HG02885 (cell line): ENCODE data around the gene TMEM89.

ENCODE experiments used
- ATAC-seq: cut with Tn5 transposase; IDR thresholded peaks from one replicate; pipeline ENCODE4 v1.9.1; 2021; ENCODE audit warnings: mild to moderate bottlenecking; ENCODE audit not compliant: unreplicated experiment, poor library complexity

The TMEM89 gene

DNA sequence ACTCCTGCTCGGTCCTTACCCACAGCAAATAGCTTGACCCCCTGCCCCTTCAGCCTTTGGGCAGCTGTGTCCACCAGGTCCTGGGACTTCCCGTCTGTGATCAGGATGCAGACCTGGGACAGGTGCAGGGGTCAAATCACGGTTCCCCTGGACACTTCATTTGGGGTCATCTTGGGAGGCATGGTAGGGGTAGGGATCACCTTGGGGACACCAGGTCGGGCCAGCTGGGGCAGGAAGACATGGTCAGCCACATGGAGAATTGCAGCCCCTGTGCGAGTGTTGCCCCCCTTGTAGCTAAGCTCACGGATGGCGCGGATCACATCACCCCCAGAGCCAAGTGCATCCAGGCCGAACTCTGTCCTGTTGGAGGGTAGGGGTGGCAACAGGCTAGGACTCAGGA, 28.2 kb downstream of the TMEM89 start:
- ATAC-seq: no peak

- ATAC-seq: no peak
These were observed 29.0 kb downstream of the TMEM89 start for GRCh38 chr3:48592519-48593087.

GRCh38 chr3:48591886-48592518, 29.6 kb downstream of the TMEM89 start:
- ATAC-seq: no peak

GRCh38 chr3:48591436-48591835, 30.1 kb downstream of the TMEM89 start:
- no peak for ATAC-seq

DNA sequence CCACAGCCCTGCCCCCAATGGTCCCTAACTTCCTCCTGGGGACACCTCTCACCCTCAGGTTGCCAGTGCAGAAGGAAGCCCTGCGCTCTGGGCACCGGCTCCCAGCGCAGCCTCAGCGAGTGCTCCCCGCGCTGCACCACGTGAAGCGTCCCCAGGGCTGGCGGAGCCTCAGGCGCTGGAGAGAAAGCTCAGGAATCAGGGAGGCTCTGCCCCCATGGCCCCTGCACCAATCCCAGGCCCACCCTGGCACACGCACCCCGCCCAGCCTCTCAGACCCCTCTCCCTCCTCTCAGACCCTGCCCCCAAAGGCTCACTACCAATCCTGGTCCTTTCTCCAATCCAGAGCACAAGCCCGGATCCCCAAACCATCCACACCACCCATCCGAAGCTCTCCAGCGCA, 33.3 kb downstream of the TMEM89 start:
- no peak for ATAC-seq

DNA sequence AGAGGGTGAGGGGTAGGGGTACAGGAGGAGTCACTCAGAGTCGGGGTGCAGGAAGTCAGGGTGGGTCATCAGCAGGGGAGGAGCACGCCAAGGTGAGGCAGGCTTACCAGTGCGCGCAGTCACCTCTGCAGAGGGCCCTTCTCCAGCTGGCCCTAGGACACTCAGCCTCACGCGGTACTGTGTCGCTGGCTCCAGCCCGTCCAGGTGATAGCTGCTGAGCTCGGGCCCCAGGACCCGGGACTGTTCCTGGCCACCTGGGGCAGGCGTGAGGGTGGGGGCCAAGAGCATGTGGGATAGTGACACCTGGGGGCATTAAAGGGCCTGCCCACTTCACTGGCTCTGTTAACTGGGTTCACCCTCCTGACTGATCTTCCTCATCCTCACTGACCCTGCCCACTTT, 33.9 kb downstream of the TMEM89 start:
- no peak for ATAC-seq

DNA sequence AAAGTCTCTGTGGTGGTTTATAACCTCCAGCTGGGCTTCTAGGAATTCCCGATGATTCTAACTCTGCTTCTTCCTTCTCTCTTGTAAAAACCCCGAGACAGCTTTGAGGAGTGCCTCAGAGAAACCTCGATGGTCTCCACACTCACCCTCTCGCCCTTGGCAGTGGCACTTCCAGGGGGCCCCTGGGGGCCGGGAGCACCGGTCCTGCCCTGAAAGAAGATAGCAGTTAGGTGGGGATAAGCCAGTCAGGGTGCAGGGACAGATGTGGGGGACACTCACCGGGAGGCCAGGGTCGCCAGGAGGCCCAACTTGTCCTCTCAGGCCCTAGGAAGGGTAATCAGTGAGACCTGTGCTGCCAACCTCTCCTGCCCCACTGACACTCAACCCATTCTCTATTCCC, 36.2 kb downstream of the TMEM89 start:
- ATAC-seq: no peak

GRCh38 chr3:48584836-48585235, 36.7 kb downstream of the TMEM89 start:
- no peak for ATAC-seq

- ATAC-seq: no peak
These were observed 39.7 kb downstream of the TMEM89 start for GRCh38 chr3:48581621-48582481.

DNA sequence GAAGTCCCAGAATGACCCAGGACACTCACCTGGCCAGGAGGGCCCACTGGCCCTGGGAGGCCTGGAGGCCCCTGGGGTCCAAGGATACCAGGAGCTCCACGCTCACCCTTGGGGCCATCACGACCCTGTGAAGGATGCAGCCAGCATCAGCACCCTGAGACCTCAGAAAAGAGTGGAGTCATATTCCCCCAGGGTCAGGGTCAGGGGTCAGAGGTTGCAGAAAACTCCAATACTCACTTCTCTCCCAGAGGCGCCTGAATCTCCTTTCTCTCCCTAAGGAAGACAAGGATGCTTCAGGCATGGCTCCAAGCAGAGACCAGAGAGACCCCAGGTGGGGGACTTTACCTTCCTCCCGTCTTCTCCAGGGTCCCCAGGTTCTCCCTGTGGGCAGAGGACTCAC, 44.9 kb downstream of the TMEM89 start:
- no peak for ATAC-seq

- no peak for ATAC-seq
These were observed 46.2 kb downstream of the TMEM89 start for GRCh38 chr3:48575366-48575765.

GRCh38 chr3:48573973-48574585, 47.5 kb downstream of the TMEM89 start:
- no peak for ATAC-seq

DNA sequence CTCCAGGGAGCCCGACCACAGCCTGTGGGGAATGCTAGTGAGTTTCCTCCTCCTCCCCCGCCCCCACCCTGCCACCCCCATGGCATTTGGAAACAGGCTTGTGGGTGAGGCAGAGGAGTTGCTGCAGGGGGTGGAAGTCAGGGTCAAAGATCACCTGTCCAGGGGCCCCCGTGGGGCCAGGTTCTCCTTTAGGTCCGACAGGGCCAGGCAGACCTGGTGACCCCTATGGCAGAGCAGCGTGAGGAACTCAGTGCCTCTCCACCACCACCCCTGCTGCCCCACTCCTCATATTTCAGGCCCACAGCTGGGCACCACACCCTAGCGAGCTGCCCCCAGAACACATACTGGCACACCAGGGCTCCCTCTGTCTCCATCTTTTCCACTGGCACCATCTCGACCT, 49.1 kb downstream of the TMEM89 start:
- no peak for ATAC-seq

DNA sequence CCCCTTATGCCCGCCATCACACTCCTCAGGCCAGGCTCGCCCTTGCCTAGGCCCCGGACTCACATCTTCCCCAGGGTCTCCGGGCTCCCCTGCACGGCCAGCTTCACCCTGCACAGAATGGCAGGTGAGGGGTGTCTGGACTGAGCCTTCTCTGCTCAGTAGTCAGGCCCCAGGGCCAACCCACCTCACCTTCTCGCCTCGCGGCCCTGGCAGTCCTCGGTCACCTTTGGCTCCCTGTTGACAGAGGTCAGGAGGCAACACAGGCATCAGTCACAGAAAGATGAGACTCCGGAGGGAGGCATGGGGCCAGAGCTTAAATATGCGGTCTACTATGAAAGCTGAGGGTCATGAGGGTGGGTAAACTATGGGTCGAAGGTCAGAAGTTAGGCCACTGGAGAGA, 49.6 kb downstream of the TMEM89 start:
- ATAC-seq: no peak
